Left ventricle myocardium inferior (tissue), 1 donor: ENCODE measurements around the gene GIPC3. TPM values are rescaled to one million over a fixed set of nuclear protein-coding genes. Genes with fewer than 3 reads are reported as not detected.

Experiments
- DNase-seq: peaks from one replicate; pipeline ENCODE4 v3.0.0-alpha.2; 2020
- H3K27ac ChIP-seq: fragments of 200-600 bp; replicated peaks from 2 replicates; pipeline ENCODE4 v1.8.0; 2021
- H3K27me3 ChIP-seq: fragments of 200-600 bp; 2 replicates; pipeline ENCODE4 v1.8.0; 2021; ENCODE audit warnings: low read depth
- H3K36me3 ChIP-seq: fragments of 200-600 bp; 2 replicates; pipeline ENCODE4 v1.8.0; 2021
- H3K4me1 ChIP-seq: fragments of 200-600 bp; 2 replicates; pipeline ENCODE4 v1.8.0; 2021
- H3K4me3 ChIP-seq: fragments of 200-600 bp; 2 replicates; pipeline ENCODE4 v1.8.0; 2021; ENCODE audit warnings: mild to moderate bottlenecking, moderate library complexity
- H3K9me3 ChIP-seq: fragments of 200-600 bp; replicated peaks from 2 replicates; pipeline ENCODE4 v1.8.0; 2021
- CTCF ChIP-seq: fragments of 200-600 bp; IDR thresholded peaks from 2 replicates; pipeline ENCODE4 v1.8.0; 2021; ENCODE audit warnings: antibody characterized with exemption, mild to moderate bottlenecking, borderline replicate concordance
- intact Hi-C: fragments of 100-400 bp; cut with micrococcal nuclease; formaldehyde crosslinking; loops from one replicate; pipeline ENCODE4 v1.11.0; 2022
- total RNA-seq: library from RNA; stranded (reverse); fragmentation: NEBNext Ultra II Directional; extraction: Animal tissue kit (Norgen Biotek cat#: 25700); gene quantifications from one replicate; pipeline ENCODE4 v1.2.1, GENCODE V29; 2021
- donor health status: DM: no; HTN: yes; CAD: no; lungs with severe emphysema.

The GIPC3 gene
- total RNA-seq, 1 donor from 2014 or later: 1.6 TPM

GRCh38 chr19:3551792-3552095 lies 33.5 kb upstream of the GIPC3 start:
- DNase-seq: no peak
- no peak overlapping the region for H3K27ac ChIP-seq
- intact Hi-C loops: no loop called here
- H3K4me3 ChIP-seq: no peak overlapping the region
- no peak for TF ChIP-seq CTCF
- H3K36me3 ChIP-seq: peaks cover 7% of the 10 kb centered on the region
- no peaks in the 10 kb centered on the region for H3K9me3 ChIP-seq
- H3K27me3 ChIP-seq: no peaks in the 10 kb centered on the region
- H3K4me1 ChIP-seq: peaks cover 42% of the 10 kb centered on the region

- Histone ChIP-seq H3K36me3 (no peaks in the 10 kb centered on the region), H3K9me3 (no peaks in the 10 kb centered on the region), H3K4me1 (peaks cover 47% of the 10 kb centered on the region), H3K27ac (peak overlapping the region; percentile 81), H3K4me3 (peak overlapping the region; percentile 8), H3K27me3 (no peaks in the 10 kb centered on the region)
- no peak for TF ChIP-seq CTCF
- intact Hi-C loops: no loop called here
- no peak for DNase-seq
Measured at GRCh38 chr19:3554254-3555083, 30.8 kb upstream of the GIPC3 start.

- DNase-seq: no peak
- intact Hi-C loops: no loop called here
- peak overlapping the region; percentile 79 for H3K4me3 ChIP-seq
- no peaks in the 10 kb centered on the region for H3K9me3 ChIP-seq
- H3K27me3 ChIP-seq: no peaks in the 10 kb centered on the region
- H3K36me3 ChIP-seq: no peaks in the 10 kb centered on the region
- TF ChIP-seq CTCF: no peak
- H3K4me1 ChIP-seq: peaks cover 47% of the 10 kb centered on the region
- H3K27ac ChIP-seq: no peak overlapping the region
Measured at GRCh38 chr19:3555653-3556422, 29.4 kb upstream of the GIPC3 start.

GRCh38 chr19:3556423-3556977 lies 28.8 kb upstream of the GIPC3 start:
- Histone ChIP-seq H3K36me3 (no peaks in the 10 kb centered on the region), H3K4me3 (peak overlapping the region; percentile 79), H3K9me3 (no peaks in the 10 kb centered on the region), H3K4me1 (peaks cover 47% of the 10 kb centered on the region), H3K27ac (peak overlapping the region; percentile 85), H3K27me3 (no peaks in the 10 kb centered on the region)
- intact Hi-C loops: no loop called here
- no peak for DNase-seq
- no peak for TF ChIP-seq CTCF

GRCh38 chr19:3556978-3557460 lies 28.3 kb upstream of the GIPC3 start:
- no peaks in the 10 kb centered on the region for H3K27me3 ChIP-seq
- peak overlapping the region; percentile 79 for H3K4me3 ChIP-seq
- DNase-seq: no peak
- H3K4me1 ChIP-seq: peaks cover 47% of the 10 kb centered on the region
- no peaks in the 10 kb centered on the region for H3K36me3 ChIP-seq
- peak overlapping the region; percentile 85 for H3K27ac ChIP-seq
- intact Hi-C loops: no loop called here
- H3K9me3 ChIP-seq: no peaks in the 10 kb centered on the region
- peak; percentile 32 for TF ChIP-seq CTCF
